HUES48 (cell line): ENCODE data around the gene PRKCA.

ENCODE experiments used
- H3K27ac ChIP-seq: one replicate; pipeline ENCODE4 v1.7.0; 2013; ENCODE audit warnings: low read depth, low read length, inconsistent platforms
- H3K27me3 ChIP-seq: 2 replicates; pipeline ENCODE4 v1.6.1; 2013; ENCODE audit warnings: mild to moderate bottlenecking, low read length; ENCODE audit not compliant: control insufficient read depth, insufficient read depth
- H3K36me3 ChIP-seq: 2 replicates; pipeline ENCODE4 v1.6.1; 2013; ENCODE audit warnings: low read length; ENCODE audit not compliant: control insufficient read depth, insufficient read depth
- H3K4me1 ChIP-seq: 2 replicates; pipeline ENCODE4 v1.6.1; 2013; ENCODE audit warnings: mild to moderate bottlenecking, low read length; ENCODE audit not compliant: control insufficient read depth, insufficient read depth
- H3K4me3 ChIP-seq: 2 replicates; pipeline ENCODE4 v1.5.1; 2013; ENCODE audit warnings: mild to moderate bottlenecking, low read depth, low read length
- H3K9ac ChIP-seq: 2 replicates; pipeline ENCODE4 v1.6.1; 2013; ENCODE audit warnings: mild to moderate bottlenecking, low read depth, low read length, moderate library complexity
- H3K9me3 ChIP-seq: 2 replicates; pipeline ENCODE4 v1.6.1; 2013; ENCODE audit warnings: low read length; ENCODE audit not compliant: control insufficient read depth, insufficient read depth

The PRKCA gene

GRCh38 chr17:66663041-66663606 lies 360.7 kb downstream of the PRKCA start:
- peaks cover 7% of the 10 kb centered on the region; the same call in 1 of the 2 replicates for H3K4me1 ChIP-seq
- no peaks in the 10 kb centered on the region for H3K9me3 ChIP-seq
- no peak overlapping the region for H3K27ac ChIP-seq
- H3K36me3 ChIP-seq, result no peaks in the 10 kb centered on the region
- H3K4me3 ChIP-seq, result no peak overlapping the region
- no peaks in the 10 kb centered on the region for H3K27me3 ChIP-seq
- H3K9ac ChIP-seq, result no peak overlapping the region

- no peak overlapping the region for H3K27ac ChIP-seq
- H3K4me3 ChIP-seq, result no peak overlapping the region
- no peaks in the 10 kb centered on the region for H3K9me3 ChIP-seq
- H3K36me3 ChIP-seq, result no peaks in the 10 kb centered on the region
- no peak overlapping the region for H3K9ac ChIP-seq
- H3K4me1 ChIP-seq, result peaks cover 7% of the 10 kb centered on the region; the same call in 1 of the 2 replicates
- H3K27me3 ChIP-seq, result no peaks in the 10 kb centered on the region
Observed at GRCh38 chr17:66664336-66664735, 361.9 kb downstream of the PRKCA start.

- H3K9ac ChIP-seq, result no peak overlapping the region
- H3K4me1 ChIP-seq, result peaks cover 7% of the 10 kb centered on the region; the same call in 1 of the 2 replicates
- H3K36me3 ChIP-seq, result no peaks in the 10 kb centered on the region
- no peak overlapping the region for H3K4me3 ChIP-seq
- H3K27me3 ChIP-seq, result no peaks in the 10 kb centered on the region
- H3K9me3 ChIP-seq, result no peaks in the 10 kb centered on the region
- H3K27ac ChIP-seq, result no peak overlapping the region
Observed at GRCh38 chr17:66665194-66665593, 362.8 kb downstream of the PRKCA start.

GRCh38 chr17:66667090-66667489 lies 364.7 kb downstream of the PRKCA start:
- Histone ChIP-seq H3K9ac (no peak overlapping the region), H3K27ac (no peak overlapping the region), H3K4me3 (no peak overlapping the region), H3K4me1 (peaks cover 7% of the 10 kb centered on the region), H3K27me3 (no peaks in the 10 kb centered on the region), H3K9me3 (no peaks in the 10 kb centered on the region), H3K36me3 (no peaks in the 10 kb centered on the region)

GRCh38 chr17:66667491-66668030 lies 365.1 kb downstream of the PRKCA start:
- H3K4me3 ChIP-seq, result no peak overlapping the region
- no peaks in the 10 kb centered on the region for H3K36me3 ChIP-seq
- no peaks in the 10 kb centered on the region for H3K27me3 ChIP-seq
- no peaks in the 10 kb centered on the region for H3K9me3 ChIP-seq
- H3K9ac ChIP-seq, result no peak overlapping the region
- H3K4me1 ChIP-seq, result peaks cover 7% of the 10 kb centered on the region
- H3K27ac ChIP-seq, result no peak overlapping the region

GRCh38 chr17:66670206-66670605 lies 367.8 kb downstream of the PRKCA start:
- no peaks in the 10 kb centered on the region for H3K36me3 ChIP-seq
- H3K4me1 ChIP-seq, result peaks cover 7% of the 10 kb centered on the region
- no peaks in the 10 kb centered on the region for H3K9me3 ChIP-seq
- no peaks in the 10 kb centered on the region for H3K27me3 ChIP-seq
- H3K9ac ChIP-seq, result no peak overlapping the region
- H3K27ac ChIP-seq, result no peak overlapping the region
- H3K4me3 ChIP-seq, result no peak overlapping the region

- Histone ChIP-seq H3K36me3 (no peaks in the 10 kb centered on the region), H3K27ac (no peak overlapping the region), H3K4me3 (no peak overlapping the region), H3K9me3 (no peaks in the 10 kb centered on the region), H3K27me3 (no peaks in the 10 kb centered on the region), H3K4me1 (peaks cover 7% of the 10 kb centered on the region), H3K9ac (no peak overlapping the region)
Observed at GRCh38 chr17:66671156-66671555, 368.7 kb downstream of the PRKCA start.

GRCh38 chr17:66673668-66674276 lies 371.4 kb downstream of the PRKCA start:
- Histone ChIP-seq H3K27ac (no peak overlapping the region), H3K36me3 (no peaks in the 10 kb centered on the region), H3K9me3 (no peaks in the 10 kb centered on the region), H3K4me1 (no peaks in the 10 kb centered on the region; the same call in 1 of the 2 replicates), H3K9ac (no peak overlapping the region), H3K27me3 (no peaks in the 10 kb centered on the region), H3K4me3 (no peak overlapping the region)

- no peak overlapping the region for H3K27ac ChIP-seq
- H3K27me3 ChIP-seq, result no peaks in the 10 kb centered on the region
- H3K9ac ChIP-seq, result no peak overlapping the region
- no peaks in the 10 kb centered on the region; the same call in 1 of the 2 replicates for H3K4me1 ChIP-seq
- no peak overlapping the region for H3K4me3 ChIP-seq
- H3K9me3 ChIP-seq, result no peaks in the 10 kb centered on the region
- no peaks in the 10 kb centered on the region for H3K36me3 ChIP-seq
Observed at GRCh38 chr17:66675273-66675990, 373.0 kb downstream of the PRKCA start.

- H3K27me3 ChIP-seq, result no peaks in the 10 kb centered on the region
- no peak overlapping the region for H3K4me3 ChIP-seq
- no peaks in the 10 kb centered on the region for H3K36me3 ChIP-seq
- H3K9me3 ChIP-seq, result no peaks in the 10 kb centered on the region
- no peak overlapping the region for H3K27ac ChIP-seq
- H3K4me1 ChIP-seq, result no peaks in the 10 kb centered on the region; the same call in 1 of the 2 replicates
- no peak overlapping the region for H3K9ac ChIP-seq
Observed at GRCh38 chr17:66675991-66676371, 373.6 kb downstream of the PRKCA start.

GRCh38 chr17:66676421-66676820 lies 374.0 kb downstream of the PRKCA start:
- H3K4me1 ChIP-seq, result no peaks in the 10 kb centered on the region; the same call in 1 of the 2 replicates
- H3K9me3 ChIP-seq, result no peaks in the 10 kb centered on the region
- no peak overlapping the region for H3K4me3 ChIP-seq
- no peak overlapping the region for H3K9ac ChIP-seq
- no peaks in the 10 kb centered on the region for H3K27me3 ChIP-seq
- no peaks in the 10 kb centered on the region for H3K36me3 ChIP-seq
- H3K27ac ChIP-seq, result no peak overlapping the region
